Thyroid gland (tissue), 4 donors: ENCODE data around the gene LRRFIP1. TPM values are rescaled to one million over a fixed set of nuclear protein-coding genes. Genes with fewer than 3 reads are reported as not detected.
"Not testable (repeated sequence)": the region's sequence is repeated elsewhere in the genome, so short reads cannot be mapped to it uniquely, and the experiment has no call there.

Experiments
- DNase-seq, 2 donors: peaks; one replicate each; pipeline ENCODE4 v3.0.0-alpha.2; 2019
- H3K27ac ChIP-seq, 3 donors: fragments of 200-600 bp; sonication (generic); 1 replicate in 2 of 3; 2 replicates in 1 of 3; pipeline ENCODE4 v1.5.1; 2016 to 2019; ENCODE audit warnings: mild to moderate bottlenecking in 1 of 3, moderate library complexity in 1 of 3
- H3K27me3 ChIP-seq: fragments of 200-600 bp; sonication (generic); one replicate; pipeline ENCODE4 v1.5.1; 2019
- H3K36me3 ChIP-seq, 2 donors: fragments of 200-600 bp; sonication (generic); one replicate each; pipeline ENCODE4 v1.5.1; 2016 to 2019
- H3K4me1 ChIP-seq, 2 donors: fragments of 200-600 bp; sonication (generic); one replicate each; pipeline ENCODE4 v1.5.1; 2017 to 2019
- H3K4me3 ChIP-seq, 3 donors: fragments of 200-600 bp; sonication (generic); replicated peaks in 1 of 3; 1 replicate in 2 of 3; 2 replicates in 1 of 3; pipeline ENCODE4 v1.5.1; 2016; ENCODE audit warnings: mild to moderate bottlenecking in 1 of 3
- H3K9me3 ChIP-seq: fragments of 200-600 bp; sonication (generic); one replicate; pipeline ENCODE4 v1.5.1; 2017
- CTCF ChIP-seq, 6 experiments: fragments of 200-600 bp in 3 of 6; fragments of 450-650 bp in 3 of 6; sonication (generic) in 3 of 6; IDR thresholded peaks; one replicate each; pipeline ENCODE4 v1.5.1; 2016 to 2019; ENCODE audit warnings: antibody characterized with exemption in 6 of 6, mild to moderate bottlenecking in 2 of 6, inconsistent platforms in 1 of 6, moderate library complexity in 1 of 6
- POLR2A ChIP-seq, 2 donors: fragments of 450-650 bp; IDR thresholded peaks; one replicate each; pipeline ENCODE4 v1.6.1; 2017; ENCODE audit warnings: antibody characterized with exemption in 2 of 2, mild to moderate bottlenecking in 2 of 2, moderate library complexity in 1 of 2
- WGBS, 2 donors: methylation state at CpG; one replicate each; pipeline ENCODE4 v1.1.5; 2017; 5-methylcytosine and 5-hydroxymethylcytosine counted together
- intact Hi-C: fragments of 100-400 bp; cut with DNase I; formaldehyde crosslinking; loops from one replicate; pipeline ENCODE4 v1.15.1; 2023
- total RNA-seq, 4 donors: library from RNA; depleted of rRNA; stranded (reverse); fragments of >200 nt; gene quantifications; one replicate each; pipeline ENCODE4 v1.2.3, GENCODE V29; 2016

LRRFIP1 gene
- total RNA-seq, 4 donors from 2014 or later: 76.1 to 113 (median 96.6) TPM

DNA sequence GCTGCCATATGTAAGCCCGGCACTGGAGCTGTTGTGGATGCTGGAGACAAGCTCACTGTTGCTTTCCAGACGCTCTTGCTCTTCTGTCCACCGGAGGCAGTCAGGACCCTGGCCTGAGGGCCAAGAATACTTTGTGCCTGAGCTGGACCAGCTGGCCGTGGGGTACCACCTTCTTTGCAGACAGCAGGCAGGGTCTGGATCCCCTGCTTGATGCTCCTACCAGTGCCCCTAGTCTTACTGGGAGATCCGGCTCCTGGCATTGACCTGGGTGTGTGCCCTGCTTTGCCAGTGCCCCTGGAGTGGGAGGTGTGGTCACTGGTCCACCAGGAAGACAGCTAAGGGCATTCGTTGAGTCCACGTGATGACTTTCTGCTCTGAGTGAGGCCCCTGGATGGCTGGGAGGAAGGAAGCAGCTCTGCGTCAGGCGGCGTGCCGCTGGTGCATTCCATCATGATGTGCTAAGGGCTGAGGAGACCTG, 59.3 kb downstream of the LRRFIP1 start:
- peaks cover 13 to 50% of the 10 kb centered on the region in 2 donors for H3K4me1 ChIP-seq
- peak overlapping the region in 2 of 3 donors; percentile 61 to 82 for H3K27ac ChIP-seq
- no peak for DNase-seq
- no peaks in the 10 kb centered on the region for H3K27me3 ChIP-seq
- intact Hi-C loops: no loop called here
- no peak overlapping the region for H3K4me3 ChIP-seq
- H3K9me3 ChIP-seq: no peaks in the 10 kb centered on the region
- TF ChIP-seq POLR2A (IDR thresholded peaks at IDR 0.05) (no peak), CTCF (IDR thresholded peaks at IDR 0.05) (no peak)
- WGBS, 2 donors: 90 to 94% methylated on average over 9 to 11 of the region's 11 CpGs
- H3K36me3 ChIP-seq: no peaks in the 10 kb centered on the region

DNA sequence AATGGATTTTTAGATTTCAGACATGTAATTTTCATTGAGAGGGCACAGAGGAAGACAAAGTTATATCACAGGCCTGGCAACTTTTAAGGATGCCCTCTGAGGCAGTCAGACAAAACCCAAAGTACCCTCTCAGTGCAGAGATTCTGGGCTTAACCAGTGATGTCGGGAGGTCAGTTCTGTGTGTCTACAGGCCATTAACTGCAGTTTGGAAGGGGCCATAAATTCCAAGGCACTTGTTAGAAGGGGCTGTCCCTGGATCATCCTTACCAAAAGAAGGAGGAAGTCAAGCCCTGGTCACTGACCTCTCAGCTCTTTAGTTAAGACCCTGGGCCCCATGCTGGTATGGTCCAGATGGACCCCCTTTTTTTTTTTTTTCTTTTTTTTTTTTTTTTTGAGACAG, 60.7 kb downstream of the LRRFIP1 start:
- no peaks in the 10 kb centered on the region for H3K36me3 ChIP-seq

DNA sequence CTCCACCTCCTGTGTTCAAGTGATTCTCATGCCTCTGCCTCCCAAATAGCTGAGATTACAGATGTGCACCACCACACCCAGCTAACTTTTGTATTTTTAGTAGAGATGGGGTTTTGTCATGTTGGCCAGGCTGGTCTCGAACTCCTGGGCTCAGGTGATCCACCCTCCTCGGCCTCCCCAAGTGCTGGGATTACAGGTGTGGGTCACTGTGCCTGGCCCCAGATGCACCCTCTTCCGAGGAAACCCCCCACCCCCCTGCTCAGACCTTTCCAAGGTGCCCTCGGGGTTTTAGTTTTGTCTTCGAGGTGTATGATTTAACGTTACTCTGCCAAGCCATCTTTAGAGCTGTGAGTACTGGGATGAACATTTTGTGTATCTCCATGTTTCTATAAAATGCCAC, 61.2 kb downstream of the LRRFIP1 start:
- H3K27me3 ChIP-seq, H3K9me3 ChIP-seq, H3K4me3 ChIP-seq, DNase-seq, H3K36me3 ChIP-seq, intact Hi-C loops: not testable (repeated sequence)
- peak overlapping the region; percentile 65 to 82 (median 76) for H3K27ac ChIP-seq
- H3K4me1 ChIP-seq: peaks cover 24 to 51% of the 10 kb centered on the region in 2 donors
- WGBS, 2 donors: 94 to 98% methylated on average over 6 of the region's 6 CpGs

More for the DNA sequence above, 60.7 kb downstream of the LRRFIP1 start:
- Histone ChIP-seq H3K9me3 (no peaks in the 10 kb centered on the region), H3K27me3 (no peaks in the 10 kb centered on the region), H3K4me1 (peaks cover 19 to 50% of the 10 kb centered on the region in 2 donors), H3K4me3 (no peak overlapping the region), H3K27ac (peak overlapping the region; percentile 65 to 82 (median 76))
- TF ChIP-seq POLR2A (IDR thresholded peaks at IDR 0.05): no peak
- TF ChIP-seq CTCF (IDR thresholded peaks at IDR 0.05): no peak
- WGBS, 2 donors: 38 to 78% methylated on average over 1 of the region's 1 CpG
- intact Hi-C loops: no loop called here
- DNase-seq: no peak

- no peak for TF ChIP-seq CTCF (IDR thresholded peaks at IDR 0.05)
- TF ChIP-seq POLR2A (IDR thresholded peaks at IDR 0.05): no peak
- DNase-seq: peak; percentile 65 to 66
- H3K4me3 ChIP-seq: no peak overlapping the region
- no peaks in the 10 kb centered on the region for H3K9me3 ChIP-seq
- intact Hi-C loops: loop anchor here (5.0 kb wide), 1 partner anchor 43 kb away; no protein-coding TSS in a partner anchor
- peaks cover 31 to 59% of the 10 kb centered on the region in 2 donors for H3K4me1 ChIP-seq
- H3K27me3 ChIP-seq: no peaks in the 10 kb centered on the region
- WGBS, 2 donors: 64 to 72% methylated on average over 2 to 6 of the region's 6 CpGs
- H3K27ac ChIP-seq: peak overlapping the region; percentile 19 to 90 (median 76)
- H3K36me3 ChIP-seq: no peaks in the 10 kb centered on the region
Measured at GRCh38 chr2:237689336-237690131, 62.1 kb downstream of the LRRFIP1 start.

DNA sequence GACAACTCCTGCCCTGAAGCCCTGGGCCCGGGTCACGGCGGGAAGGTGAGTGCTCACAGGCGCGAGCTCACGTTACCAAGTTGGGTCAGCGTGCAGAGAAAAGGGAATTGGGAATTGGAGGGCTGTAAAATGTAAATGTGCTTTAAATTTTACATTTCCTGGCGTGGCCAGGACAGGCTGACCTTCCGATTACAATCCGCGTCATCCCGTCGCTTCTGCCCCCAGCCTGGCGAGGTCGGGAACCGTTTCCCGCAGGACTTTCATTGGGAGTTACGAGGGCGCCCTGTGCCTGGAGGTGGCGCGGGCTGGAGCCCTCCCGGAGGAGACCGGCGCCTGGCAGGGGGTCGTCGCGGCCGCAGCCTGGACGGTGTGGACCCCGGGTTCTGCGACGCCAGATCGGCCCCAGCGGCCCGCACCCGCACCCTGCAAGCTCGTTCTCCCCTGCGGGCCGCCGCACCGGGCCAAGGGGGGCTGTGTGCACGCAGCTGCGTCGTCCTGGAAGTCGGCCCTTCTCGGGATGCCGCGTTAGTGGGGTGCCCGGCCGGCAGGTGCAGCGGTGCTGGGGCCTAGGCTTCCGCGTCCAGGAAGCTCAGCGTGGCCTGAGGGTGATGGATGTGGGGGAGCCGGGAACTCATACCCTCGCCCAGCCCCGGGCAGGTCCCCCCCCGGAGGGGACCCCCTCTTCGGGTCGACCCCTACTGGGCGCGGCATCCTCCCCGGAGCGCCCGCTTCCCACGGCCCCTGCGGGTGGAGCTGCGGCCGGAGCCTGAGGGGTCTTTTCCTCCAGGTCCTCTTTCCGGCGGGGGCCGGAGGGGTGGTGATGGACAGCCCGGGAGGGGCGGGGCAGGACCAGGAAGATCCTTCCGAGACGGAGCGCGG, 63.9 kb downstream of the LRRFIP1 start:
- Histone ChIP-seq H3K4me3 (peak overlapping the region; percentile 33 to 58 (median 54)), H3K27ac (peak overlapping the region; percentile 69 to 90 (median 76)), H3K4me1 (peaks cover 49 to 76% of the 10 kb centered on the region in 2 donors), H3K27me3 (no peaks in the 10 kb centered on the region), H3K36me3 (no peaks in the 10 kb centered on the region), H3K9me3 (no peaks in the 10 kb centered on the region)
- 44 to 69% methylated on average over 18 to 30 of the region's 78 CpGs for WGBS, 2 donors
- TF ChIP-seq CTCF (IDR thresholded peaks at IDR 0.05): no peak
- no peak for TF ChIP-seq POLR2A (IDR thresholded peaks at IDR 0.05)
- peak in 1 of 2 donors; percentile 36 for DNase-seq
- intact Hi-C loops: loop anchor here (5.0 kb wide), 1 partner anchor 41 kb away; no protein-coding TSS in a partner anchor
